GM20431 (cell line): Measurements from ENCODE around the gene FOXRED2.

Experiments used
- in situ Hi-C: fragments of 300-500 bp; cut with MseI, MboI; formaldehyde crosslinking; loops from one replicate; pipeline ENCODE4 v1.15.0; 2020; ENCODE audit warnings: low sequenced_read_pairs; ENCODE audit not compliant: unreplicated experiment

FOXRED2 gene

GRCh38 chr22:36472689-36473088, 34.2 kb downstream of the FOXRED2 start:
- in situ Hi-C loops: no loop called here

DNA sequence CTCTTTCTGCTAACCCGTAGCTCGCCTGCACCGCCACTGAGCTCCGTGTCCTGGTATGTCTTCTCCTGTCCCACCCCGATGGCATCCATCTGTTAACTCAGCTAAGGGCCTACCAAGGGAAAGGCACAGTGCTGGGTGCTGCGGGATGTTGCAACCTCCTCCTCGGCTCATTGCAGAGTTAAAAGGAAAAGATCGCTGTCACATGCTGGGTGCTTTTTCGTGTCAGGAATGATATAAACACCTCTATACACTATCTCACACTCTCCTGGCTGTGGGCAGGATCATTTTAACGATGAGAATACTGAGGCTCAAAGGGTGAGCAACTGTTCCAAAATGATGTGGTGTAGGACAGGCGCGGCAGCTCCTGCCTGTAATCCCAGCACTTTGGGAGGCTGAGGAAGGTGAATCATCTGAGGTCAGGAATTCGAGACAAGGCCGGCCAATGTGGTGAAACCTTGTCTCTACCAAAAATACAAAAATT, 35.5 kb downstream of the FOXRED2 start:
- in situ Hi-C loops: no loop called here

- in situ Hi-C loops: no loop called here
These were observed 35.9 kb downstream of the FOXRED2 start for GRCh38 chr22:36470994-36471331.

GRCh38 chr22:36470162-36470993, 36.5 kb downstream of the FOXRED2 start:
- in situ Hi-C loops: no loop called here

- in situ Hi-C loops: loop anchor here (10.0 kb wide), 1 partner anchor 164 kb away; no protein-coding TSS in a partner anchor
These were observed 37.6 kb downstream of the FOXRED2 start for GRCh38 chr22:36469094-36469710.

- in situ Hi-C loops: loop anchor here (10.0 kb wide), 1 partner anchor 163 kb away; no protein-coding TSS in a partner anchor
These were observed 38.9 kb downstream of the FOXRED2 start for GRCh38 chr22:36467946-36468345.

GRCh38 chr22:36467042-36467810, 39.6 kb downstream of the FOXRED2 start:
- in situ Hi-C loops: loop anchor here (10.0 kb wide), 1 partner anchor 162 kb away; no protein-coding TSS in a partner anchor

GRCh38 chr22:36466258-36466657, 40.6 kb downstream of the FOXRED2 start:
- in situ Hi-C loops: loop anchor here (10.0 kb wide), 1 partner anchor 161 kb away; no protein-coding TSS in a partner anchor

- in situ Hi-C loops: loop anchor here (10.0 kb wide), 1 partner anchor 161 kb away; no protein-coding TSS in a partner anchor
These were observed 41.4 kb downstream of the FOXRED2 start for GRCh38 chr22:36465232-36466021.

GRCh38 chr22:36464715-36465231, 42.1 kb downstream of the FOXRED2 start:
- in situ Hi-C loops: loop anchor here (10.0 kb wide), 1 partner anchor 160 kb away; no protein-coding TSS in a partner anchor

GRCh38 chr22:36463783-36464184, 43.1 kb downstream of the FOXRED2 start:
- in situ Hi-C loops: loop anchor here (10.0 kb wide), 1 partner anchor 159 kb away; no protein-coding TSS in a partner anchor

DNA sequence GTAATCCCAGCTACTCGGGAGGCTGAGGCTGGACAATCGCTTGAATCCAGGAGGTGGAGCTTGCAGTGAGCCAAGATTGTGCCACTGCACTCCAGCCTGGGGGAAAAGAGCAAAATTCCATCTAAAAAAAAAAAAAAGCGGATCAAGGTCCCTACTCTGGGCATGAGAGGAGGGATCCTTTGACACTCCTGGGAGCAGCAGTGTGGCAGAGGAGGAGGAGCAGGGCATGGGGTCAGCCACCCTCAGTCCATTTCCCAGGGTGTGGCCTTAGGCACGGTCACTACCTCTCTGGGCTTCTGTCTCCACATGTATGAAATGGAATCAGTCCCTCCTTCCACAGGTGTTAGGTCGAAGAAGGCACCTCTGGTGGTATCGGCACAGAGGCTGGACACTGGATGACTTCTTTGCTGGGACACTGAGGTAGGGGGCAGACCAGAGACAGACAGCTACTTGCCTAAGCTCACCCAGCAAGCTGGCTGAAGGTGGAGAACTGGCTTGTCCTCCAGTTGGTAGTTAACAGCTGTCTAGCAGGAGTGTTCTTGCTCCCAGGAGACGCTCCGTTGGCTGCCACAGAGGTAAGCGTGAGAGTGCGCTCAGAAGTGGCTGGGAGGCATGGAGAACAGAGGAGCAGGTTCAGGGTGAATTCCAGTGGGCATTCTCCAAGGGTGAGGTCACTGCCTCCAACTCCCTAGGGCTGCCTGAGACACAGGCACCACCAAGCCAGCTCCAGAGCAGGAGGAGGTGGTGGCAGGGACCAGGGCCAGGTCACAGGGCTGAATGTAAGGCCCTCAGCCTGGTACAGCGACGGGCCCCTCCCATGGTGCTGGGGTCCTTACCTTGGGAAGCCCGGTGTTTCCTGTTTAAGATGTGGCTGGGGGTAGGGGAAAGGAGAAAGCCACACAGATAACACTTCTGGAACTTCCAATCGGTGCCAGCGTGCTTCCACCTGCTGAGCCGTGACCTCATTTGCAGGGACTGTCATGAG, 44.9 kb downstream of the FOXRED2 start:
- in situ Hi-C loops: loop anchor here (10.0 kb wide), 1 partner anchor 157 kb away; no protein-coding TSS in a partner anchor

DNA sequence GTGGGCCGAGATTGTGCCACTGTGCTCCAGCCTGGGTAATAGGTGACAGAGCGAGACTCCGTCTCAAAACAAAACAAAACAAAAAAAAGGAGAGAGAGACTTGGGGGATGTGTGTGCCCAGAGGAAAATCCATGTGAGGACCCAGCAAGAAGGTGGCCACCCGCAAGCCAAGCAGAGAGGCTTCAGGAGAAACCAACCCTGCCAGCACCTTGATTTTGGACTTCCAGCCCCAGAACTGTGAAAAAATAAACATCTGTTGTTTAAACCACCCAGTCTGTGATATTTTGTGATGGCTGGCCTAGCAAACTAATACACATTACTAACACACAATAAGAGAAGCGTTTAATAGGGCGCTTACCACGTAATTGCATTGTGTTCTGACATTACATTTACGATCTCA, 46.6 kb downstream of the FOXRED2 start:
- in situ Hi-C loops: loop anchor here (10.0 kb wide), 1 partner anchor 155 kb away; no protein-coding TSS in a partner anchor

- in situ Hi-C loops: no loop called here
These were observed 49.0 kb downstream of the FOXRED2 start for GRCh38 chr22:36457688-36458450.

DNA sequence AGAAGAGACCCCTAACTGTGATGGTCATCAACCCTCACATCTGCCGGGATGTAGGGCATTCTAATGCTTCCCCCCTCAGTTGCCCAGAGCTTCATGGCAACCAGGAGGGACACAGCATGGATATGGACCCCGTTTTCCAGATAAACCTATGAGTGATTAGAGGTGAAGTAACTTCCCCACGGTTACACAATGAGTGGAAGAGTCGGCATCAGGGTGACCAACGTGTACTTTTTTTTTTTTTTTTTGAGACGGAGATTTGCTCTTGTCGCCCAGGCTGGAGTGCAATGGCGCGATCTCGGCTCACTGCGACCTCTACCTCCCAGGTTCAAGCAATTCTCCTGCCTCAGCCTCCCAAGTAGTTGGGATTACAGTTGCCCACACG, 50.4 kb downstream of the FOXRED2 start:
- in situ Hi-C loops: no loop called here

- in situ Hi-C loops: no loop called here
These were observed 51.0 kb downstream of the FOXRED2 start for GRCh38 chr22:36455571-36456463.
